GM19463 (cell line): Measurements from ENCODE around the gene RAD18.

Experiments
- ATAC-seq: cut with Tn5 transposase; IDR thresholded peaks from one replicate; pipeline ENCODE4 v1.9.1; 2021; ENCODE audit warnings: mild to moderate bottlenecking, moderate library complexity; ENCODE audit not compliant: unreplicated experiment

The RAD18 gene

GRCh38 chr3:8909160-8909559, 54.1 kb downstream of the RAD18 start:
- no peak for ATAC-seq

DNA sequence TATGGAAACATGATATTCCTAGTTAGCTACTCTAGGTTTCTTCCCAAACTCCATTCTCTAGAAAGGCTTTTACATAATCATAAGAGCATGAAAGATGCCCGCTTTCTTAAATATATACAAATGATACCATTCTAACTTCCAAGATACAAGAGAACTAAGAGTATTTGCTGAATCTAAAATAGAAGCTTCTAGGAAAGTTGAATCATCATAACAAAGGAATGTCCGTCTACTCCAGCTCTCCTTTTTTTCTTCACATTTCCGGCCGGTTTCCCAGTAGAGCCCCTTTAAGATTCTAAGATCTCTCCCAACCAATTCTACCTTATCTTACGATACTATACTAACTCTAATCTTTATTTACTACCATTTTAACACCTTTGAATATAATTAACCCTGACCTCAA, 60.1 kb downstream of the RAD18 start:
- ATAC-seq, result no peak

- no peak for ATAC-seq
Measured at GRCh38 chr3:8900869-8901268, 62.4 kb downstream of the RAD18 start.

GRCh38 chr3:8899876-8900460, 63.3 kb downstream of the RAD18 start:
- ATAC-seq, result no peak

GRCh38 chr3:8895829-8896228, 67.4 kb downstream of the RAD18 start:
- ATAC-seq, result no peak

GRCh38 chr3:8893001-8893400, 70.3 kb downstream of the RAD18 start:
- ATAC-seq, result no peak

DNA sequence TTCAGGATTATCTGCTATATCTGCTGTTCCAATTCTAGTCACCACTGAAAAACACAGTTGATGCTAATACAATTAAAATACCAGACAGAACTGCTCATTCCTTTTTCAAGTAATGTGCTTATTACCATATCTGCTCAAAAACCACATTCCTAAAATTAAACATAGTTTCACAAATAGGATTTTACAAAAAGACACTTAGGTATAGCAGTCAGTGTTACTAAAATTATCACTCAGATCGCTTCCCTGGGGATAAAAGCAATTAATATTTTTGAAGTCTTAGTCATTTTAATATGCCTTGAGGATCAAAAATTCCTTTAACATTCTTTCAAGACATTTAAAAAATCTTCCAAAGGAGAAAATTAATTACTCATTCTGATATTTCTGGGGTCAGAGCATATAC, 71.5 kb downstream of the RAD18 start:
- ATAC-seq, result no peak

GRCh38 chr3:8891303-8891702, 72.0 kb downstream of the RAD18 start:
- no peak for ATAC-seq

GRCh38 chr3:8888301-8888915, 74.9 kb downstream of the RAD18 start:
- no peak for ATAC-seq

DNA sequence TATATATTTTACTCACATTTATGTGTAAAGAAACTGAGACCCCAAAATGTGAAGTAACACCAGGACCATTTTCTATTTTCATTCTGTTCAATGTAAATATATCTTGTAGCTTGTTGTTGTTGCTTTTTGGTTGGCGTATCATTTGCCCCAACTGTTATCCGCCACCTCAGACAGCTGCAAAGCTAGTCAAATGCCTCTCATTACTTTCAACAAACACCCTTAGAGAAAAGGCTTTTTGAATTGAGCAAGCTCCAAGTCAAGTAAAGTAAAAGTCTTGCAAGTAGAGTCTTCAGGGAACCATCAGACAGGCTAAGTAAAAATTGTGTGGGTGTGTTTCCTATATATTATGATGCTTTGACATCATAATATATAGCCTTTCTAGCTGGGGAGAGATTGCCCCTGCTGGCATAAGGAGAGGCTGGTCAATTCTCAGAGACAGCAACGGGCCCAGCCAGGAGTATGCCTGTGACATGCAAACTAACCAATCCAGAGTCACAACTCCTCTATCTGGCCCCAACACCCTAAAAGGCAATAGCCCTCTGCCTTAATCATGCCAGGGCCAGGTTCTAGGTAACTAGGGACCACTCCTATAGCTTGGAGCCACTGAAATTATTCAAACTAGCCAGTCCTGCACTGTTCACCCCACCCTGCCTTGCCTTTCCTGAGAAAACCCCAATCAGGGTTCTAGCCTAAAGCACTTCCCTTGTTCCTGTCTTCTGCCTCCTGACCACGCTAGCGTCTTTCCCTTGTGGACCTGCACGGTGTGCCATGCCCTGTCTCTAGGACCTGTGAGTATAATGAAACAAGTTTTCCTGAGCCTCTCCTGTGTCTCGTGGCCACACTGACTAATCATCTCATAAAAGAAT, 75.6 kb downstream of the RAD18 start:
- ATAC-seq, result no peak

DNA sequence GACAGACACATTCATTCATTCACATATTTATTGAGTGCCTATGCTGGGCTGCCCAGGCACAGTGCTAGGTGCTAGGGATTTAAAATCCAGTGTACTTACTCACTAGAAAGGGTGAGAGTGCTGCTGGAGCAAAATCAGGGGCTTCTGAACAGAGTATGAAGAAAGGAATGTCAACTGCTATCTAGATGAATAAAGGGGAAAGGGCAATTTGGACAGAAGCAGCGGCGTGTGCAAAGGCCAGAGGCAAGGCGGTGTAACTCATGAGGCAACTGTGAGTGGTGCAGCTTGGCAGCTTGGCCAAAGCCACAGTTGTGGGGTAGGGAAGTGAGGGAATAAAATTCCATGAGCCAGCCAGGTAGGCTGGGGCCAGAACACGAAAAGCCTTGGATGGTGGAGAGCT, 76.7 kb downstream of the RAD18 start:
- ATAC-seq, result no peak

GRCh38 chr3:8885536-8886316, 77.5 kb downstream of the RAD18 start:
- ATAC-seq, result no peak

GRCh38 chr3:8884630-8885290, 78.5 kb downstream of the RAD18 start:
- no peak for ATAC-seq

- ATAC-seq, result peak; percentile 31
Measured at GRCh38 chr3:8882642-8883041, 80.6 kb downstream of the RAD18 start.

DNA sequence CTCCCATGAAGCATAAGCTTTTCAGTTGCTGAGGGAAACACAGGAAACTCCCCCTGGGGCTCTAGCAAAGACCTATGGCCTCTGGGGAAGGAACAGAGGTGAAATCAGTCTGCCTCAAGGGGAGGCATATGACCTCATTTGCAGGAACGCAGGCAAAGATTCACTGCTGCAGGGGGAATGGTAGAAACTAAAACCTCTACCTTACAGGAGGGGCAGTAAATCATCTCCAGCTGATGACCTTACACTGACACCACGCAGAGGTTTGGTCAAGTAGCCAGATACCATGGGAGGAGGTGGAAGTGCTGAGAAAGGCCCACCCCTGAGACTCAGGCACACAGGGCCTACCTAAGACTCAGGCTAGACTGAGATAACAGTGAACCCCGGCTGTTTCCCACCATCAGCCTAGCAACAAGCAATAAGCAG, 81.1 kb downstream of the RAD18 start:
- ATAC-seq, result peak; percentile 78

- ATAC-seq, result no peak
Measured at GRCh38 chr3:8879347-8879944, 83.8 kb downstream of the RAD18 start.

DNA sequence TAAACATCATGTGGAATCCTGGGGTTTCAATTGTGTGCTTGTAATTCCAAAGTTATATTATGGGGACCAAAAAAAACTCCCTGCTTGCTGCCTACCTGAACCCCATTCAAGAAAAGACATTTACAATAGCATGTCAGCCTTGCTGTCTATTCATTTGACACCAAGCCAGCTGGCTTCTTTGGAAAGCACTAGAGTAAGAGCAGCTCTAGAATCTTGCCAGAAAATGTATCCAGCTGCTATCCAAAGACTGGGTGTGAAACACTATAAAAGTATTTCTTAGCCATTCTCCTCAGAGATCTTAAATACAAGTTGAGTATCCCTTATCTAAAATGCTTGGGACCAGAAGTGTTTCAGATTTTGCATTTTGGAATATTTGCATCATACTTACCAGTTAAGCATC, 87.4 kb downstream of the RAD18 start:
- no peak for ATAC-seq

DNA sequence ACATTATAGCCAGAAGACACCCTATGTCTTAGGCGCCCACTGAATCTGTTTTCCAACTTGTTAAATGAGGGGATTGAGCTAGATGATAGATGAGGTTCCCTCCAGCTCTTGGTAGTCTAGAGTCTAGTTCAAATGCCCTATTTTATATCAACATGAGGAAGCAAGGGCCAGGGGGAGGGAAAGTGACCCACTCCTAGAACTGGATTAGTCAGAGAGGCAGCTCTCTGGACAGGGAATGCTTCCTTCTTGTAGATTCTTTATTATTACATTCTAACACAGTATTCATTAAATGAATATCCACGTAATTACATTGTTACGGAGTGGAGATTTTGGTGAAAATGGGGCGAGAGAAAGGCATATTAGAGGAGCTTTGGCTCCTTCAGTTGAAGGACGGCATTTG, 89.5 kb downstream of the RAD18 start:
- no peak for ATAC-seq

DNA sequence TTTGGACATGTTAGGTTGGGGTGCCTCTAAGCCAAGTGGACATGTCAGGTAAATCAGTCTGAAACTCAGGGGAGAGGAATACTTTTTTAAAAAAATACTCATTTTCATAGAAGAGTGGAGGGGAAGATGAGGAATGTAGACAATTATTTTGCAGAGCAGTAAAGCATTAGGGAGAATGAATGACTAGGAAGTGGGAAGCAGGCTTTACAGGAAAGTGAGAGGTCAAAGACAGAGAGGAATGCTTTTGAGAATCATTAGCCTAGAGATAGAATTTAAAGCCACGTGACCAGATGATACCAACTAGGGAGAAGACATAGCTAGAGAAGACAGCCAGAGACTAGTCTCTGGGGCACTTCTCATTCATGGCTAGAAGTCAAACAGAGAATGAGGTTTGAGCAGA, 91.0 kb downstream of the RAD18 start:
- ATAC-seq, result no peak

- no peak for ATAC-seq
Measured at GRCh38 chr3:8871306-8871705, 92.0 kb downstream of the RAD18 start.
